Measurements from ENCODE around the gene CDK9. TPM values are rescaled to one million over a fixed set of nuclear protein-coding genes. Genes with fewer than 3 reads are reported as not detected.
A peak's percentile ranks its signal among the peaks of the same experiment; 100 is the strongest.

Gene CDK9
- total RNA-seq, 1 experiment from 2014 or later = 62.1 TPM

GRCh38 chr9:127837346-127837745 is 51.5 kb downstream of the CDK9 start:
- no peak overlapping the region for H3K27ac Mint-ChIP-seq (ENCODE audit: low read depth, unreplicated experiment)
- no peak for TF ChIP-seq CTCF (IDR thresholded peaks at IDR 0.05; ENCODE audit: unreplicated experiment)
- H3K36me3 Mint-ChIP-seq (ENCODE audit: insufficient read depth, unreplicated experiment) = peaks cover 13% of the 10 kb centered on the region
- ChIA-PET POLR2A (interaction anchor here (0.7 to 1.1 kb wide), 3 partner anchors 9 to 40 kb away, joined by 3 read pairs; partner anchors contain the start of gene AK1), CTCF (interaction anchor here (0.7 kb wide), 1 partner anchor 18 kb away, joined by 3 read pairs; no protein-coding TSS in a partner anchor)
- H3K4me3 Mint-ChIP-seq (ENCODE audit: unreplicated experiment) = no peak overlapping the region
- intact Hi-C loops (cut with micrococcal nuclease) = no loop called here
- no peaks in the 10 kb centered on the region for H3K4me1 Mint-ChIP-seq (ENCODE audit: insufficient read depth, unreplicated experiment)
- no TSS peak for BruUV-seq (replicated peaks)
- no peaks in the 10 kb centered on the region for H3K9me3 Mint-ChIP-seq (ENCODE audit: unreplicated experiment)
- H3K27me3 Mint-ChIP-seq (ENCODE audit: insufficient read depth, unreplicated experiment) = no peaks in the 10 kb centered on the region
- DNase-seq (ENCODE audit: unreplicated experiment) = no peak

- no TSS peak for BruUV-seq (replicated peaks)
- no peaks in the 10 kb centered on the region for H3K9me3 Mint-ChIP-seq (ENCODE audit: unreplicated experiment)
- TF ChIP-seq CTCF (IDR thresholded peaks at IDR 0.05; ENCODE audit: unreplicated experiment) = no peak
- H3K27me3 Mint-ChIP-seq (ENCODE audit: insufficient read depth, unreplicated experiment) = no peaks in the 10 kb centered on the region
- ChIA-PET CTCF (no interaction called here), POLR2A (no interaction called here)
- peak; percentile 38 for DNase-seq (ENCODE audit: unreplicated experiment)
- intact Hi-C loops (cut with micrococcal nuclease) = no loop called here
- H3K27ac Mint-ChIP-seq (ENCODE audit: low read depth, unreplicated experiment) = no peak overlapping the region
- no peaks in the 10 kb centered on the region for H3K4me1 Mint-ChIP-seq (ENCODE audit: insufficient read depth, unreplicated experiment)
- H3K36me3 Mint-ChIP-seq (ENCODE audit: insufficient read depth, unreplicated experiment) = peaks cover 8% of the 10 kb centered on the region
- H3K4me3 Mint-ChIP-seq (ENCODE audit: unreplicated experiment) = no peak overlapping the region
Observed at GRCh38 chr9:127838375-127839078, 52.7 kb downstream of the CDK9 start.

Small RNAs within 50 kb of the gene (microRNA-seq; reads per million reads assigned to microRNA genes)
- gene MIR2861 (not detected), gene MIR3960 (not detected)

Other genes with a start within 250 kb of the CDK9 start
- 20.0 and 36.6 TPM in 2 replicates for gene STXBP1, start 173.8 kb upstream of the CDK9 start, total RNA-seq (2022)
- not detected in 2 replicates for gene CFAP157, start 79.0 kb upstream of the CDK9 start, total RNA-seq (2022)
- 35.2 and 37.8 TPM in 2 replicates for gene PTRH1, start 70.4 kb upstream of the CDK9 start, total RNA-seq (2022)
- gene TTC16, start 70.0 kb upstream of the CDK9 start, total RNA-seq (2022) = 0.19 and 0.32 TPM in 2 replicates
- 8.4 and 11.3 TPM in 2 replicates for gene TOR2A, start 50.7 kb upstream of the CDK9 start, total RNA-seq (2022)
- not detected in 2 replicates for gene SH2D3C, start 7.4 kb upstream of the CDK9 start, total RNA-seq (2022)
- 130 and 131 TPM in 2 replicates for gene FPGS, start 16.8 kb downstream of the CDK9 start, total RNA-seq (2022)
- 19.2 and 22.1 TPM in 2 replicates for gene ENG, start 68.6 kb downstream of the CDK9 start, total RNA-seq (2022)
- gene AK1, start 91.6 kb downstream of the CDK9 start, total RNA-seq (2022) = 75.9 and 94.3 TPM in 2 replicates
- gene ST6GALNAC6, start 113.6 kb downstream of the CDK9 start, total RNA-seq (2022) = 16.5 and 17.6 TPM in 2 replicates
- 36.3 and 39.5 TPM in 2 replicates for gene ST6GALNAC4, start 131.0 kb downstream of the CDK9 start, total RNA-seq (2022)
- 4.0 and 5.7 TPM in 2 replicates for gene PIP5KL1, start 144.7 kb downstream of the CDK9 start, total RNA-seq (2022)
- 41.5 and 41.8 TPM in 2 replicates for gene DPM2, start 151.8 kb downstream of the CDK9 start, total RNA-seq (2022)
- gene EEIG1, start 195.0 kb downstream of the CDK9 start, total RNA-seq (2022) = 17.5 and 23.9 TPM in 2 replicates

Data from MCF 10A (cell line).